Cardiac muscle cell (in vitro differentiated cells and primary cell): ENCODE data around the gene GRIN2C. TPM values are rescaled to one million over a fixed set of nuclear protein-coding genes. Genes with fewer than 3 reads are reported as not detected.
"Not testable (repeated sequence)": the region's sequence is repeated elsewhere in the genome, so short reads cannot be mapped to it uniquely, and the experiment has no call there.

ENCODE experiments used
- DNase-seq, 2 donors: peaks; one replicate each; pipeline versions ENCODE4 v3.0.0 to v3.0.0-alpha.2; 2010 to 2017; ENCODE audit warnings: low read depth in 1 of 2, low spot score in 1 of 2
- H3K27ac ChIP-seq: fragments of 200-600 bp; sonication (generic); 2 replicates; pipeline ENCODE4 v1.5.1; 2016
- H3K27me3 ChIP-seq: fragments of 200-600 bp; sonication (generic); 2 replicates; pipeline ENCODE4 v1.6.0; 2016; ENCODE audit warnings: control low read depth
- H3K36me3 ChIP-seq: fragments of 200-600 bp; sonication (generic); 2 replicates; pipeline ENCODE4 v1.5.1; 2016; ENCODE audit warnings: control low read depth
- H3K4me1 ChIP-seq: fragments of 200-600 bp; sonication (generic); 2 replicates; pipeline ENCODE4 v1.8.1; 2017; ENCODE audit warnings: low read depth, mild to moderate bottlenecking, mixed run types
- H3K4me3 ChIP-seq: fragments of 200-600 bp; sonication (generic); 2 replicates; pipeline ENCODE4 v1.5.1; 2016; ENCODE audit warnings: mild to moderate bottlenecking
- H3K9me3 ChIP-seq: fragments of 200-600 bp; sonication (generic); 2 replicates; pipeline ENCODE4 v1.5.1; 2017; ENCODE audit warnings: low read depth, mild to moderate bottlenecking, control low read depth
- polyA plus RNA-seq: library from polyadenylated mRNA; unstranded; fragments of >200 nt; fragmentation: Nextera tagmentation; extraction: Ambion mirVana; gene quantifications from 2 replicates; pipeline ENCODE4 v1.2.1, GENCODE V29; 2016
- total RNA-seq: library from RNA; depleted of rRNA; stranded (reverse); fragments of >200 nt; gene quantifications from 2 replicates; pipeline ENCODE4 v1.2.3, GENCODE V29; 2016
- TF ChIP-seq, protein P1 (sequence below): IDR thresholded peaks from 2 replicates; pipeline ENCODE4 v1.5.1; 2012; ENCODE audit warnings: low read depth, mild to moderate bottlenecking, low read length

GRIN2C gene
- total RNA-seq (0.95 and 6.1 TPM in 2 replicates), polyA plus RNA-seq (0.71 and 1.1 TPM in 2 replicates)

DNA sequence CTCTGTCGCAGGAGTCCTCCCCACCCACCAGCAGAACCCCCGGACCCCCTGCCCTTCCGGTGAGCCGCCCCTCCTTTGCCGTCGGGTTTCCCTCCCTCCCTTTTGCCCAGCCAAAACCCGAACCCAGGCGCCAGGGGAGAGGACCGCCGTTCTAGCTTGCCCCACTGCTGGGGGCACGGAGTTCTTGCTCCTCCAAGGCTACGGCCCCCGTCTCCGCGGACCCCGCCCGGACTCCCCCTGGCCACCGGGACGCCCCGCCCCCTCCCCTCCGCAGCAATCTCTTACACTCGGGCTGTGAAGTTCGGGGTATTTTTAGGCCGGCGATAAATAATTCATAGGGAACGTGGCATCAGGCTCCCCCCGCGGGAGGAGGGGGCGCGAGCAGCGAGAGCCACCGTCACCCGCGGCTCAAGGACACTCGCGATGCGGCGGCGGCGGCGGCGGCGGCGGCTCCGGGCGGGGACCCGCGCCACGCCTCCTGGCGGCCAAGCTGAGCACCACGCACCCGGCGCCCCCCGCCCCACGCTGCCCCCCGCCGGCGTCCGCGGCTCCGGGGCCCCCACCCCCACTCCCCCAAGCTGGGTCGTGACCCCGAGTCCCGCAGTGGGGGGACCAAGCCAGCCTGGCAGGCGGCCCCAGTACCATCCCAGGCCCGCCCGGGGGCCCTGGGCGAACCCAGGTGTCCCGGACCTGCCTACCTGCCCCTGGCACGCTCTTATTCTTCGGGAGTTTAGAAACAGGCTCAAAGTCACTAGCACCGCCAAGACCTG lies at the start of gene GRIN2C:
GRIN2C (minus strand) TSS at position 427 of the 770 bp plus-strand sequence. CDS start 4,793 bp downstream, outside the sequence.
- Histone ChIP-seq H3K4me3 (peak within 1 kb of the TSS; percentile 43), H3K4me1 (peaks cover 4% of the 10 kb centered on the region), H3K9me3 (no peaks in the 10 kb centered on the region), H3K27ac (no peak within 1 kb of the TSS), H3K36me3 (no peaks in the 10 kb centered on the region), H3K27me3 (peaks cover 73% of the 10 kb centered on the region)
- peak in 1 of 2 donors; percentile 56 for DNase-seq
- TF ChIP-seq, protein P1, sequence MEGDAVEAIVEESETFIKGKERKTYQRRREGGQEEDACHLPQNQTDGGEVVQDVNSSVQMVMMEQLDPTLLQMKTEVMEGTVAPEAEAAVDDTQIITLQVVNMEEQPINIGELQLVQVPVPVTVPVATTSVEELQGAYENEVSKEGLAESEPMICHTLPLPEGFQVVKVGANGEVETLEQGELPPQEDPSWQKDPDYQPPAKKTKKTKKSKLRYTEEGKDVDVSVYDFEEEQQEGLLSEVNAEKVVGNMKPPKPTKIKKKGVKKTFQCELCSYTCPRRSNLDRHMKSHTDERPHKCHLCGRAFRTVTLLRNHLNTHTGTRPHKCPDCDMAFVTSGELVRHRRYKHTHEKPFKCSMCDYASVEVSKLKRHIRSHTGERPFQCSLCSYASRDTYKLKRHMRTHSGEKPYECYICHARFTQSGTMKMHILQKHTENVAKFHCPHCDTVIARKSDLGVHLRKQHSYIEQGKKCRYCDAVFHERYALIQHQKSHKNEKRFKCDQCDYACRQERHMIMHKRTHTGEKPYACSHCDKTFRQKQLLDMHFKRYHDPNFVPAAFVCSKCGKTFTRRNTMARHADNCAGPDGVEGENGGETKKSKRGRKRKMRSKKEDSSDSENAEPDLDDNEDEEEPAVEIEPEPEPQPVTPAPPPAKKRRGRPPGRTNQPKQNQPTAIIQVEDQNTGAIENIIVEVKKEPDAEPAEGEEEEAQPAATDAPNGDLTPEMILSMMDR: no peak

DNA sequence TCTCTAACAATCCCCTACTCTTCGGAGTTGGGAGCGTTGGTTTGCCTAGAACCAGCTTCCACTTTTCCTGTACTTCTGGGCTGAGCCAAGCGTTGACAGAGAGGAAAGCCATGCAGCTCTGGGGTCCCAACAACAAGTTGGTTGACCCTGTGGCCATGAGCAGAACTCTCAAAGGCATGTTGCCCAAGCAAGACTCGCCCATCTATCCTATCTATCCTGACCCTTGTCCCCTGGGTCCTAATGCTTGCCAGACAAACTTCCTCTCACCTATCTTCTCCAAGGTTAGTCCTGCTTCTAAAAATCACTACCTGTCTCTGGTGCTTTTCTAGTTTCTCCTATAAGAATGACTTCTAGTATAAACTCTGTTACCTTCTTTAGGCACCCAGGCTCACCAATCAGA lies 49.4 kb upstream of the GRIN2C start:
- H3K27ac ChIP-seq, H3K9me3 ChIP-seq, H3K4me3 ChIP-seq, H3K36me3 ChIP-seq, H3K27me3 ChIP-seq, H3K4me1 ChIP-seq, DNase-seq: not testable (repeated sequence)

- Histone ChIP-seq H3K4me3 (no peak overlapping the region), H3K27ac (no peak overlapping the region), H3K9me3 (no peaks in the 10 kb centered on the region), H3K27me3 (no peaks in the 10 kb centered on the region), H3K4me1 (no peaks in the 10 kb centered on the region), H3K36me3 (no peaks in the 10 kb centered on the region)
- DNase-seq: no peak
- TF ChIP-seq, protein P1: no peak
These were observed 47.3 kb upstream of the GRIN2C start for GRCh38 chr17:74907012-74907411.

- not testable (repeated sequence) for DNase-seq, H3K36me3 ChIP-seq, H3K4me1 ChIP-seq, H3K27ac ChIP-seq, H3K27me3 ChIP-seq, H3K4me3 ChIP-seq, H3K9me3 ChIP-seq
These were observed 46.6 kb upstream of the GRIN2C start for GRCh38 chr17:74906214-74906793.

GRCh38 chr17:74904687-74905409 lies 45.2 kb upstream of the GRIN2C start:
- no peak overlapping the region for H3K4me3 ChIP-seq
- H3K9me3 ChIP-seq: no peaks in the 10 kb centered on the region
- TF ChIP-seq, protein P1: no peak
- no peaks in the 10 kb centered on the region for H3K4me1 ChIP-seq
- no peaks in the 10 kb centered on the region for H3K27me3 ChIP-seq
- no peak for DNase-seq
- no peak overlapping the region for H3K27ac ChIP-seq
- no peaks in the 10 kb centered on the region for H3K36me3 ChIP-seq

DNA sequence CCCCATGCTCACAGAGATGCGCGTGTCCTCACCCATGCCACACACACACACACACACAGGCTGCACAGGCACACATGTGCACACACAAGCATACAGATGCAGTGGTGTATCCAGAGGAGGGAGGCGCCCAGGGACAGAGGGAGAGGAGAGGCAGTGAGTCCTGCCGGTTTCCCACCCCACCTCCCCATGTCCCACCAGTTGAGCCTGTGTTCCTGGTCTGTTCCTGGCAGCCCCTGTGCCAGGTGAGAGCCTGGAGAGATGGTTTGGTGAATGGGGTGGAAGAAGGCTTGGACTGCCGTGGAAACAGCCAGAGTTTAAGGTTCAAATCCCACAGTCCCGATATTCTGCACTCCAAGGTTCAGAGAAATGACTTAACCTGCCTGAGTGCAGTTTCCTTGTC lies 44.0 kb upstream of the GRIN2C start:
- TF ChIP-seq, protein P1: no peak
- H3K9me3 ChIP-seq: no peaks in the 10 kb centered on the region
- no peaks in the 10 kb centered on the region for H3K27me3 ChIP-seq
- no peaks in the 10 kb centered on the region for H3K36me3 ChIP-seq
- no peak for DNase-seq
- no peak overlapping the region for H3K4me3 ChIP-seq
- no peaks in the 10 kb centered on the region for H3K4me1 ChIP-seq
- no peak overlapping the region for H3K27ac ChIP-seq
